AG10803 (cell line): ENCODE data around the gene MIF.
"Not testable (repeated sequence)": the region's sequence is repeated elsewhere in the genome, so short reads cannot be mapped to it uniquely, and the experiment has no call there.

ENCODE experiments used
- DNase-seq: peaks from one replicate; pipeline ENCODE4 v3.0.0; 2010; ENCODE audit warnings: low read depth
- H3K4me3 ChIP-seq: 2 replicates; pipeline ENCODE4 v1.5.1; 2011; ENCODE audit warnings: mild to moderate bottlenecking, low read length, control low read depth
- CTCF ChIP-seq: conservative IDR thresholded peaks from 2 replicates; pipeline ENCODE4 v1.5.1; 2011; ENCODE audit warnings: mild to moderate bottlenecking, low read length, control low read depth, inconsistent platforms

The MIF gene

GRCh38 chr22:23898006-23898974 is 4.1 kb downstream of the MIF start:
- no peak overlapping the region for H3K4me3 ChIP-seq
- TF ChIP-seq CTCF = no peak
- no peak for DNase-seq

GRCh38 chr22:23899042-23899745 is 5.0 kb downstream of the MIF start:
- no peak overlapping the region for H3K4me3 ChIP-seq
- no peak for TF ChIP-seq CTCF
- no peak for DNase-seq

- not testable (repeated sequence) for DNase-seq, H3K4me3 ChIP-seq
These were observed 6.0 kb downstream of the MIF start for GRCh38 chr22:23900227-23900626.

GRCh38 chr22:23901600-23901999 is 7.4 kb downstream of the MIF start:
- no peak for DNase-seq
- TF ChIP-seq CTCF = no peak
- H3K4me3 ChIP-seq = no peak overlapping the region

GRCh38 chr22:23903328-23903971 is 9.3 kb downstream of the MIF start:
- H3K4me3 ChIP-seq = no peak overlapping the region
- no peak for TF ChIP-seq CTCF
- DNase-seq = no peak

GRCh38 chr22:23904573-23905254 is 10.5 kb downstream of the MIF start:
- DNase-seq = no peak
- H3K4me3 ChIP-seq = no peak overlapping the region
- no peak for TF ChIP-seq CTCF

- DNase-seq = no peak
- H3K4me3 ChIP-seq = no peak overlapping the region
- TF ChIP-seq CTCF = no peak
These were observed 12.5 kb downstream of the MIF start for GRCh38 chr22:23906641-23907040.

- H3K4me3 ChIP-seq, DNase-seq: not testable (repeated sequence)
These were observed 13.2 kb downstream of the MIF start for GRCh38 chr22:23907423-23907822.
